Right lobe of liver (tissue), 6 donors: ENCODE measurements around the gene SETBP1. TPM values are rescaled to one million over a fixed set of nuclear protein-coding genes. Genes with fewer than 3 reads are reported as not detected.

Source experiments
- ATAC-seq, 4 donors: fragments of 200-7000 bp; cut with Tn5 transposase; one replicate each; pipeline ENCODE4 v1.9.1; 2020; ENCODE audit warnings: mild to moderate bottlenecking in 4 of 4, moderate library complexity in 4 of 4
- DNase-seq, 3 donors: peaks; one replicate each; pipeline ENCODE4 v3.0.0-alpha.2; 2020
- H3K27ac ChIP-seq, 3 donors: fragments of 200-600 bp; one replicate each; pipeline ENCODE4 v1.8.0; 2022
- H3K27me3 ChIP-seq, 2 donors: fragments of 200-600 bp; one replicate each; pipeline ENCODE4 v1.8.0; 2022
- H3K36me3 ChIP-seq, 4 donors: fragments of 200-600 bp; sonication (generic) in 1 of 4; one replicate each; pipeline versions ENCODE4 v1.5.1 to v1.8.0; 2017 to 2022; ENCODE audit warnings: control low read depth in 1 of 4
- H3K4me1 ChIP-seq, 4 donors: fragments of 200-600 bp; sonication (generic) in 1 of 4; one replicate each; pipeline versions ENCODE4 v1.5.1 to v1.8.0; 2017 to 2022; ENCODE audit warnings: control low read depth in 1 of 4
- H3K4me3 ChIP-seq, 3 donors: fragments of 200-600 bp; one replicate each; pipeline ENCODE4 v1.8.0; 2022
- H3K9me3 ChIP-seq, 4 donors: fragments of 200-600 bp; sonication (generic) in 1 of 4; one replicate each; pipeline versions ENCODE4 v1.5.1 to v1.8.0; 2017 to 2022; ENCODE audit warnings: control low read depth in 1 of 4
- POLR2A ChIP-seq: fragments of 450-650 bp; IDR thresholded peaks from one replicate; pipeline ENCODE4 v1.6.1; 2017; ENCODE audit warnings: antibody characterized with exemption, mild to moderate bottlenecking
- WGBS: methylation state at CpG from one replicate; pipeline ENCODE4 v1.1.6; 2018; ENCODE audit warnings: low coverage, low lambda C conversion rate; ENCODE audit not compliant: insufficient coverage; ENCODE audit errors: missing lambda C conversion rate; 5-methylcytosine and 5-hydroxymethylcytosine counted together
- intact Hi-C, 2 donors: fragments of 100-400 bp; cut with DNase I; formaldehyde crosslinking; loops; one replicate each; pipeline versions ENCODE4 v1.11.2 to v1.14.1; 2022
- total RNA-seq, 6 experiments: library from RNA; depleted of rRNA in 2 of 6; stranded (reverse); fragments of >200 nt in 2 of 6; fragmentation: NEBNext Ultra II Directional in 3 of 6; extraction: Animal tissue kit (Norgen Biotek cat#: 25700) in 3 of 6; gene quantifications; one replicate each; pipeline versions ENCODE4 v1.1.0 to v1.2.4, GENCODE V29; 2016 to 2023
- TF ChIP-seq, protein P1 (sequence below), 4 donors: fragments of 200-600 bp in 3 of 4; fragments of 450-650 bp in 1 of 4; IDR thresholded peaks; one replicate each; pipeline versions ENCODE4 v1.5.1 to v1.8.0; 2016 to 2022; ENCODE audit warnings: antibody characterized with exemption in 4 of 4, mild to moderate bottlenecking in 2 of 4
- donor health status: DM: no; HTN: yes; CAD: no.
- donor health status: DM: no; HTN: no; CAD: no.
- donor health status: DM: no; HTN: no; CAD: no.
- donor health status: DM: no; HTN: yes; CAD: no.
- donor health status: DM: no; HTN: yes; CAD: no.

SETBP1 gene
- total RNA-seq, 6 experiments from 2014 or later, result 14.3 to 29.1 (median 16.6) TPM

DNA sequence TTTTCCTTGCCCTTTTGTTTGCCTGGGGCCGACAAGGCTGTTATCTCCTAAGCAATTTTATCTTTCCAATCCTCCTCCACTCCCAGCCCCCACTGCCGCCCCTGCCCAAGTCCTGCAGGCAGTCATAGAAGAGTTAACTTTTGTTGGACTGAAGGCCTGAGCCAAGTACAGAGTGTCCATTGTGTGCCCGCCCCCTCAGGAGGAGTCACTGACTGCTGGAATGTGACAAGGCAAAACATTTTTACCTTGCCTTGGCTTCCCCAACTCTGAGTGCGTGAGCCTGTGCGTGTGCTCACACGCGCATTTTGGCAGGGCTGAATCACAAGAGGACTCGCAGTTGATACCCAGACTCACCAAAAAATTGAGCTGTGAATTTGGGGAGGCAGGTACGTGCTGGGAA is 16.2 kb downstream of the SETBP1 start:
- ATAC-seq, result peak; percentile 80 to 89 (median 84)
- Histone ChIP-seq H3K9me3 (no peaks in the 10 kb centered on the region), H3K4me3 (peak overlapping the region; percentile 28 to 55 (median 52)), H3K27ac (peak overlapping the region; percentile 56 to 78 (median 73)), H3K4me1 (peaks cover 0 to 50% (median 16%) of the 10 kb centered on the region in 4 donors), H3K36me3 (no peaks in the 10 kb centered on the region), H3K27me3 (no peaks in the 10 kb centered on the region)
- intact Hi-C loops, result no loop called here
- TF ChIP-seq POLR2A, result peak; percentile 65
- TF ChIP-seq, protein P1, sequence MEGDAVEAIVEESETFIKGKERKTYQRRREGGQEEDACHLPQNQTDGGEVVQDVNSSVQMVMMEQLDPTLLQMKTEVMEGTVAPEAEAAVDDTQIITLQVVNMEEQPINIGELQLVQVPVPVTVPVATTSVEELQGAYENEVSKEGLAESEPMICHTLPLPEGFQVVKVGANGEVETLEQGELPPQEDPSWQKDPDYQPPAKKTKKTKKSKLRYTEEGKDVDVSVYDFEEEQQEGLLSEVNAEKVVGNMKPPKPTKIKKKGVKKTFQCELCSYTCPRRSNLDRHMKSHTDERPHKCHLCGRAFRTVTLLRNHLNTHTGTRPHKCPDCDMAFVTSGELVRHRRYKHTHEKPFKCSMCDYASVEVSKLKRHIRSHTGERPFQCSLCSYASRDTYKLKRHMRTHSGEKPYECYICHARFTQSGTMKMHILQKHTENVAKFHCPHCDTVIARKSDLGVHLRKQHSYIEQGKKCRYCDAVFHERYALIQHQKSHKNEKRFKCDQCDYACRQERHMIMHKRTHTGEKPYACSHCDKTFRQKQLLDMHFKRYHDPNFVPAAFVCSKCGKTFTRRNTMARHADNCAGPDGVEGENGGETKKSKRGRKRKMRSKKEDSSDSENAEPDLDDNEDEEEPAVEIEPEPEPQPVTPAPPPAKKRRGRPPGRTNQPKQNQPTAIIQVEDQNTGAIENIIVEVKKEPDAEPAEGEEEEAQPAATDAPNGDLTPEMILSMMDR (IDR thresholded peaks at IDR 0.05), result no peak
- WGBS, result 49% methylated on average over 9 of the region's 9 CpGs
- DNase-seq, result peak; percentile 49 to 81 (median 80)

DNA sequence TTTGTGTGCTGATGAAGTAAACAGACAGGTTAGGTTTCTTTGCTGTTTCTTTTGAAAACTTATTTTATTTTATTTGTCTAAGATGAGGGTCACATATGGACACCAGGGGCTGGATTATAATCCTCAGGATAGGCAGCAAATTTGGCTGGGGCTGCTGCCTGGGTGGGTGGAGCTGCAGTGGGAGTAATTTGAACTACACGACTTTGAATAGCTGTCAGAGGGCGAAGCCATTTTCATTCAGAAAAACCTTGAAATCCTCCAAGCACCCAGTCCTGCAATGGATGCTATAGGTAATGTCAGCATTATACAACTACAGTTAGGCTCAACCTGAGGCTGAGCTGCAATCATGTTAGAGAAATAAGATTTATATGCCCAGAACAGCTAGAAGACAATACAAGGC is 16.6 kb downstream of the SETBP1 start:
- intact Hi-C loops, result no loop called here
- 48% methylated on average over 2 of the region's 2 CpGs for WGBS
- no peaks in the 10 kb centered on the region for H3K36me3 ChIP-seq
- DNase-seq (no peak), ATAC-seq (peak; percentile 17 to 60 (median 26))
- H3K27ac ChIP-seq, result peak overlapping the region; percentile 56 to 78 (median 73)
- TF ChIP-seq, protein P1 (IDR thresholded peaks at IDR 0.05), result no peak
- no peak for TF ChIP-seq POLR2A
- H3K27me3 ChIP-seq, result no peaks in the 10 kb centered on the region
- peak overlapping the region; percentile 28 to 55 (median 52) for H3K4me3 ChIP-seq
- H3K9me3 ChIP-seq, result no peaks in the 10 kb centered on the region
- peaks cover 0 to 46% (median 15%) of the 10 kb centered on the region in 4 donors for H3K4me1 ChIP-seq

DNA sequence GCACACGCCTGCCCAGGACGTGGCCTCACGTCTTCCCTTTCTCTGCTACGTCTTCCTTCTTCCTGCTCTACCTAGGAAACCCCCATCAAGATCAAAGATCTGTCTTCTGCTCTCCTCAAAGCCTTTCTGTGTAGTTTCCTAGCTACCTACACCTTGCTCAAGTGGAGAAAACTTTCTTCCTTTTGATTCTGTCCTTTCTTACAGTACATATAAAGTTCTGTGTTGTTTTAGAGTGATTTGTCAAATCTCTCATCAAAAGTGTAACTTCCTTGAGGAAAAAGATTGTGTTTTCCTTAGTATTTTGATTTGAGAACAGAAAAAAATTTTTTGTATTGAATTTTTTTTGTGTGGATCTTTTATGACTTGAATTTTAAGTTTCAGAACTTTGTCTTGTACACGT is 17.8 kb downstream of the SETBP1 start:
- H3K36me3 ChIP-seq, result no peaks in the 10 kb centered on the region
- no peak for TF ChIP-seq POLR2A
- TF ChIP-seq, protein P1 (IDR thresholded peaks at IDR 0.05), result no peak
- peak overlapping the region in 1 of 3 donors; percentile 52 for H3K4me3 ChIP-seq
- DNase-seq (no peak), ATAC-seq (no peak)
- intact Hi-C loops, result no loop called here
- H3K4me1 ChIP-seq, result peaks cover 0 to 46% (median 15%) of the 10 kb centered on the region in 4 donors
- H3K27me3 ChIP-seq, result no peaks in the 10 kb centered on the region
- H3K9me3 ChIP-seq, result no peaks in the 10 kb centered on the region
- H3K27ac ChIP-seq, result no peak overlapping the region
- WGBS, result 94% methylated on average over 5 of the region's 5 CpGs

DNA sequence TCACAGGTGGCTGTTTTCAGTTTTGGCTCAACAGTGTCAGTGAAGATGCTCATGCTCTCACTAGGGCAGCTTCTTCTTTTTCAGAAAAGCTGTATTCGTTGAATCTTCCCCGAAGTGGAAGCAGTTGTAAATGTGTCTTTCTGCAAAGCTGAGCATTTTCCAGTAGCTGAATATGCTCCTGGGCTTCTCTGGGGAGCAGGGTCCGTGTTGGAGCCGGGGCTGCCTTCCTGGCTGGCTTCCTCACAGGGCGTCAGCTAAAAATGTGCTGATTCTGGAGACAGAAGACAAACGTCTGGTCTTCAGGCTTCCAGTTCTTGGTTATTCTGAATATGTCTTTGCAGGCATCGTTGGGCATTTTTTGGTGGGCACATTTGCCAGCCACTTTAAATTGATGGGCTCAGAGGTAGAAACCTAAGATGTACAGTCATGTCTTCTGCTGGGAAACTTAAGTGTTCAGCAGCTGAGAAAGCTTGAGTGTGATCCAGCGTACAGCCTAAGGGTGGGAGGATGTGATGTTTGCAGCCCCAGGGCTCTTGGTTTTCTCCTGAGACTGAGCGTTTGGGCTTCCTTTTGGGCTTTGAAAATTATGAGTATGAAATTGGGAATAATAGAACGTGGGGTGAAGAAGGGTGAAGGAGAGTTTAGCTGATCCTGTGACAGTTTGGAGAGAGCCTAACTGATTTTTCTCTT is 19.0 kb downstream of the SETBP1 start:
- Histone ChIP-seq H3K4me1 (peaks cover 0 to 58% (median 18%) of the 10 kb centered on the region in 4 donors), H3K36me3 (no peaks in the 10 kb centered on the region), H3K9me3 (no peaks in the 10 kb centered on the region), H3K27me3 (no peaks in the 10 kb centered on the region), H3K4me3 (no peak overlapping the region), H3K27ac (peak overlapping the region in 2 of 3 donors; percentile 19 to 80)
- intact Hi-C loops, result no loop called here
- ATAC-seq, result no peak
- DNase-seq, result no peak
- TF ChIP-seq POLR2A, result no peak
- TF ChIP-seq, protein P1 (IDR thresholded peaks at IDR 0.05), result no peak
- 56% methylated on average over 8 of the region's 10 CpGs for WGBS
